ENCODE results near the gene ATP8A1. TPM values are rescaled to one million over a fixed set of nuclear protein-coding genes. Genes with fewer than 3 reads are reported as not detected.
"Not testable (repeated sequence)": the region's sequence is repeated elsewhere in the genome, so short reads cannot be mapped to it uniquely, and the experiment has no call there.

Gene ATP8A1
- total RNA-seq, 1 experiment from 2014 or later, result 2.4 TPM

GRCh38 chr4:42467777-42468176, 189.1 kb downstream of the ATP8A1 start:
- not testable (repeated sequence) for DNase-seq (ENCODE audit: low spot score)

GRCh38 chr4:42466273-42466844, 190.5 kb downstream of the ATP8A1 start:
- no peak for DNase-seq (ENCODE audit: low spot score)

GRCh38 chr4:42464550-42465094, 192.3 kb downstream of the ATP8A1 start:
- no peak for DNase-seq (ENCODE audit: low spot score)

- DNase-seq (ENCODE audit: low spot score), result not testable (repeated sequence)
Observed at GRCh38 chr4:42461216-42461615, 195.7 kb downstream of the ATP8A1 start.

- DNase-seq (ENCODE audit: low spot score), result no peak
Observed at GRCh38 chr4:42460043-42460442, 196.9 kb downstream of the ATP8A1 start.

- DNase-seq (ENCODE audit: low spot score), result no peak
Observed at GRCh38 chr4:42458657-42459056, 198.2 kb downstream of the ATP8A1 start.

- DNase-seq (ENCODE audit: low spot score), result no peak
Observed at GRCh38 chr4:42454755-42455420, 202.0 kb downstream of the ATP8A1 start.

- no peak for DNase-seq (ENCODE audit: low spot score)
Observed at GRCh38 chr4:42453612-42454011, 203.3 kb downstream of the ATP8A1 start.

- DNase-seq (ENCODE audit: low spot score), result no peak
Observed at GRCh38 chr4:42452823-42453222, 204.1 kb downstream of the ATP8A1 start.

GRCh38 chr4:42446823-42447222, 210.1 kb downstream of the ATP8A1 start:
- no peak for DNase-seq (ENCODE audit: low spot score)

- DNase-seq (ENCODE audit: low spot score), result no peak
Observed at GRCh38 chr4:42445038-42445437, 211.9 kb downstream of the ATP8A1 start.

- no peak for DNase-seq (ENCODE audit: low spot score)
Observed at GRCh38 chr4:42442601-42443000, 214.3 kb downstream of the ATP8A1 start.

GRCh38 chr4:42440083-42440482, 216.8 kb downstream of the ATP8A1 start:
- DNase-seq (ENCODE audit: low spot score), result no peak

GRCh38 chr4:42436928-42437565, 219.9 kb downstream of the ATP8A1 start:
- no peak for DNase-seq (ENCODE audit: low spot score)

- no peak for DNase-seq (ENCODE audit: low spot score)
Observed at GRCh38 chr4:42428036-42428435, 228.9 kb downstream of the ATP8A1 start.

- DNase-seq (ENCODE audit: low spot score), result no peak
Observed at GRCh38 chr4:42425146-42426065, 231.5 kb downstream of the ATP8A1 start.

- DNase-seq (ENCODE audit: low spot score), result no peak
Observed at GRCh38 chr4:42420140-42420539, 236.8 kb downstream of the ATP8A1 start.

- DNase-seq (ENCODE audit: low spot score), result no peak
Observed at GRCh38 chr4:42417550-42417949, 239.4 kb downstream of the ATP8A1 start.

- DNase-seq (ENCODE audit: low spot score), result no peak
Observed at GRCh38 chr4:42416017-42416416, 240.9 kb downstream of the ATP8A1 start.

- no peak for DNase-seq (ENCODE audit: low spot score)
Observed at GRCh38 chr4:42415281-42415680, 241.6 kb downstream of the ATP8A1 start.

- peak; percentile 85 for DNase-seq (ENCODE audit: low spot score)
Observed at GRCh38 chr4:42412251-42412650, 244.7 kb downstream of the ATP8A1 start.

- peak; percentile 12 for DNase-seq (ENCODE audit: low spot score)
Observed at GRCh38 chr4:42411803-42412202, 245.1 kb downstream of the ATP8A1 start.

All from H4 (cell line).